HG02943 (cell line): ENCODE data around the gene MAPK9.

Experiments
- ATAC-seq: cut with Tn5 transposase; IDR thresholded peaks from one replicate; pipeline ENCODE4 v1.9.1; 2021; ENCODE audit warnings: mild to moderate bottlenecking, low read depth, moderate library complexity; ENCODE audit not compliant: unreplicated experiment

MAPK9 gene

DNA sequence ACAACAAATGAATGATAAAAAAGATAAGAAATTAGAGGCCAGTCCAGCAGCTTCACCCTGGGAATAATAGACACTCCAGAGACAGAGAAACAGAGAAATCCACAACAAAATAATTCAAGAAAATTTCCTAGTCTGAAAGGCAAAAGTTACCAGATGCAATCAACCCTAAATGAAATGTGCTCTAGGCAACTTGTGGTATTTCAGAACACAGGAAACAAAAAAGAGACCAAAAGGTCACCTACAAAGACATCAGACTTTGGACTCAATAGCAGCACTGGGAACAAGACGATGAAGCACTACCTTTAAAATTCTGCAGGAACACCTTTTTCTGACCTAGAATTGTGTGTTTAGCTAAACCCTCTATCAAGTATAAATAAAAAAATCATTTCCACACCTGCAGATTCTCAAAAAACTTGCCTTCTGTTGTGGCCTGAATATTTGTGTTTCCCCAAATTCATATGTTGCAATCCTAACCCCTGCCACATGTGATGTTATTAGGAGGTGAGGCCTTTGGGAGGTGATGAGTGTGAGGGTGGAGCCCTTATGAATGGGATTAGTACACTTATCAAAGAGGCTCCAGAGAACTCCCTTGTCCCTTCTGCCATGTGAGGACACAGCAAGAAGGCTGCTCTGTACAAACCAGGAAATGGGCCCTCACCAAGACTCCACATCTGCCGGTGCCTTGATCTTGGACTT lies 5.9 kb upstream of the MAPK9 start:
- no peak for ATAC-seq

DNA sequence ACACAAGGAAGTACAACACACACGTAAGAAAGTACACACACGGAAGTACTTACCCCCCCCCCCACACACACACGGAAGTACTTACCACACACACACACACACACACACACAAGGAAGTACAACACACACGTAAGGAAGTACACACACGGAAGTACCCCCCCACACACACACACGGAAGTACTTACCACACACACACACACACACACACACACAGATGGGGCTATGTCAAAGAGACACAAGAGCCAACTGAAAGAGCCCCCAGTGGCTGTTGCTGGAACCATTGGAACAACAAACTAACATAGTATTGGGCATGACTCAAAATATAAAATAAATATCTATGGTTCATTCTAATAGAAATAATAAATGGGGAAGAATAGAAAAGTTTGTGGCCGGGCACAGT lies 4.9 kb upstream of the MAPK9 start:
- no peak for ATAC-seq

DNA sequence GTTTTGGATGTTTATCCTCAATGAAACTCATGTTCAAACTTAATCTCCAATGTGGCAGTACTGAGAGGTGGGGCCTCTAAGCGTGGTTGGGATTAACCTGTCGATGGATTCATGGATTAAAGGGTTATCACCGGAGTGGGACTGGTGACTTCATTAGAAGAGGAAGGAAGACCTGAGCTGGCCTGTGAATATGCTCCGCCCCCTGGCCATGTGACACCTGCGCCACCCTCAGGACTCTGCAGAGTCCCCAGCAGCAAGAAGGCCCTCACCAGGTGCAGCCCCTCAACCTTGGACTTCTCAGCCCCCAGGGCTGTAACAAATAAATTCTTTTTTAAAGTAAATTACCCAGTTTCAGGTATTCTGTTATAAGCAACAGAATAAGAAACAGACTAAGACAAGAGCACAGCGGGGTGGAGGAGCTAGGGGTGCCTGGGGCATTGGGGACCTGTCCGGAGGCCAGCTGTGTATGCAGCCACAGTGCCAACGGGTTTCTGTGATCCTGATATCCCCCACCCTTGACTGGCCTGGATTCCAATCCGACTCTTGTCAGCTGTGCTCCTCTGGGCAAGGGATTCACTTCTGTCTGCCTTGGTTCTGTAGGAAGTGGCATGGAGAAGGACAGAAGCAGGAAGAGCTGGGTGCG lies 3.2 kb upstream of the MAPK9 start:
- ATAC-seq: no peak

- ATAC-seq: no peak
These were observed 2.5 kb upstream of the MAPK9 start for GRCh38 chr5:180294411-180294810.

- peak; percentile 35 for ATAC-seq
These were observed 496 bp downstream of the MAPK9 start for GRCh38 chr5:180291234-180291940.

GRCh38 chr5:180290568-180291233 lies 1.2 kb downstream of the MAPK9 start:
- ATAC-seq: no peak

GRCh38 chr5:180289966-180290365 lies 1.9 kb downstream of the MAPK9 start:
- ATAC-seq: no peak

DNA sequence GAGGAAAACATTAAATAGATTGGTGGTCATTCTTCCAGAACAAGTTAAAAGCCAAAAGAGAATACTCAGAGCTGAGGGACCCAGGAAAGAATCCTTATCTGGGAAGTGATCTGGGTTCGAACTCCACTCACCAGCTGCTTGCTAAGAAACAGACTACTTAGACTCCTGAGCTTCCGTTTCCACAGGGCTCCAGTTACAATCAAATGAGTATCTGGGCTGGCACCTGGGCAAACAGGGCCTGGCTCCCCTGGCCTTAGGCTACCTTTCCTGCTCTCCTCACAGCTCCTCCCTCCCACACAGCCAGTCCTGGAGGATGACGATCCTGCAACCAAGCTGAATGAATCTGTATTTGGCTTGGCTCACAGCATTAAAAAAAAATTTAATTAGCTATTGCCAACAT lies 2.5 kb downstream of the MAPK9 start:
- ATAC-seq: no peak

DNA sequence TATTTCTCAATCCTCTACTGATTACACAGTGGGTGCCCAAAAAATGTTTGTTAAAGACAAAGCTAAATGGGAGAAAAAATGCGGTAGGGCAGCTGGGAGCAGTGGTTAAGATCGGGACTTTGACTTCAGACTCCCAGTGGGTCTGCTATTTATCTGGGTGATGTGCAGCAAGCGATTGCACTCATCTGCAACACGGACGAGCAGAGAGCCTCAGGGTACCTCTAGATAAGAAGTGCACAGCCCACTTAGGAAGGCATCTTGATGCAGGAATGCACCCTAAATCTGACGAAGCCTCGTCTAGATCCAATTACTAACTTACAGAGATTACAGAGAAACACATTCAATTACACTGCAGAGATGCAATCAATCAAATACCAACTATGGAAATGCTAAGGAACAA lies 4.0 kb downstream of the MAPK9 start:
- ATAC-seq: no peak

- no peak for ATAC-seq
These were observed 4.5 kb downstream of the MAPK9 start for GRCh38 chr5:180287404-180287803.

- ATAC-seq: no peak
These were observed 7.7 kb downstream of the MAPK9 start for GRCh38 chr5:180284149-180284548.

- ATAC-seq: no peak
These were observed 8.8 kb downstream of the MAPK9 start for GRCh38 chr5:180283026-180283615.

DNA sequence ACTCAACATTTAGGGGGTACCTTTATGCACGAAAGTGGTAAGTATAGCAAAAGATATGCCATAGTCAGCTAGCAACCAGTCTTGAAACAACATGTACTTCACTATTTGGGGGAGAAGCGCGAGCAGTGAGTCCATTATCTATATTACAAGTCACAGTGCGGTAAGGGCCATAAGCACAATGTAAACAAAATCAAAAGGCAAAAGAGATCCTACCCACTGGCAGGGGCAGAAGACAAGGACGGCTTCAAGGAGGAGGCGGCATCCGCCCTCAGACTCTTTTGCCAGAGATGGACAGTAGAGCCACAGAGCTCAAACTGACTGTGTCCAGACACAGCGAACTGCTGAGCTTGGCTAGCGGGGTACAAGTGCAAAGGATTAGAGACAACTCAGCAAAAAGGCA lies 9.6 kb downstream of the MAPK9 start:
- no peak for ATAC-seq

DNA sequence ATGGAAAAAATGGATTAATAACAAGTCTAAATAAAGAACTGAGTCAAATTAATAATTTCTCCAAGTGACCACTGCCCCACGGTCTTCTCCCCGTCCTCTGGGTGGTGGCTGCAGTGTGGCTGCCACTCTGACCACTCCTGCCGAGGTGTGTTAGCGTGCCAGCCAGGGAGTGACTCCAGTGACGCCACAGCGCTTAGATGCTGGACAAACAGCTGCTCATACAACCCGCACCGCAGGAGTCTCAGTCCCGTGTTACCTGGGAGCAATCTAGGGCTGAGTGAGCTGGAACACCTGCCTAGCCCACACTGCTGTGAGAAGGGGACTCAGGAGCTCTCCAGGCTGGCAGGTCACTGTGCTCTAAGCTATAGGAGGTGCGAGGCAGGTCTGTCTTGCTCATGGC lies 10.2 kb downstream of the MAPK9 start:
- no peak for ATAC-seq

- ATAC-seq: no peak
These were observed 17.2 kb downstream of the MAPK9 start for GRCh38 chr5:180274695-180275094.

GRCh38 chr5:180271221-180271620 lies 20.7 kb downstream of the MAPK9 start:
- ATAC-seq: no peak

GRCh38 chr5:180259260-180259611 lies 32.6 kb downstream of the MAPK9 start:
- ATAC-seq: no peak

DNA sequence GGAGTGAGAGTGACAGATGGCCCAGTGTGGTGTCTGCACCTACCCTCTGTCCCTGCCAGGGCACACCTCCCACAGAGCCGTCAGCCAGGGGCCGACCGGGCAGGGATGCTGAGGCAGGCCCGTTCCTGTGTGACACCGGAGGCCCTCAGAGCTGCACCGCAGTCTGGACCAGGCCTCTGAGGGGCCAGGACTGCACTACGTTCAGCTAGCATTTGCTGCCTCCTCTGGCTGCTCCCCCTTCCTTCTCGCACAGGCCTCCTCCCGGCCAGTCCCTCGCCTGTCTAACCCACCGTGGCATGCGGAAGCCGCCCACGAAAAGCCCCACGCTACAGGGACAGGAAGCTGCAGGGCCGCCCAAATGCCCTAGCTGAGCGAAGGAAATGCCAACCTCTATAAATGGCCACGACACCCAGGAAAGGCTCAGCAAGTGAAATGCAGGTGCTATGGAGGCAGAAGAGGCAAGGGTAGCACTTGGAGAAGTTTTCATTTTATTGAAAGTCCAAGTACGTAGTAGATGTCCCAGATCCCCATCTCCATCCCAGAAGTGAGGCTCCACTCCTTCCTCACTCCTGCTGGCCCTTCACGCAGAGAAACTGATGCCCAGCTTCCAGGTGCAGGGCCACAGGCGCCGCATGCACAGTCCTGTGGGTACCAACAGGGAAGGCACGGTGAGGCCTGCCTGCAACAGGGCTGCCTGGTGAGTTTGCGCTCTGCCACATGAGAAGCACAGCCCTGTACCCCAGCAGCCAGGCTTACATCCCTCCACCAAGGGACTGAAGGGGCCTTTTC lies 38.7 kb downstream of the MAPK9 start:
- ATAC-seq: no peak

- no peak for ATAC-seq
These were observed 40.0 kb downstream of the MAPK9 start for GRCh38 chr5:180251887-180252286.

DNA sequence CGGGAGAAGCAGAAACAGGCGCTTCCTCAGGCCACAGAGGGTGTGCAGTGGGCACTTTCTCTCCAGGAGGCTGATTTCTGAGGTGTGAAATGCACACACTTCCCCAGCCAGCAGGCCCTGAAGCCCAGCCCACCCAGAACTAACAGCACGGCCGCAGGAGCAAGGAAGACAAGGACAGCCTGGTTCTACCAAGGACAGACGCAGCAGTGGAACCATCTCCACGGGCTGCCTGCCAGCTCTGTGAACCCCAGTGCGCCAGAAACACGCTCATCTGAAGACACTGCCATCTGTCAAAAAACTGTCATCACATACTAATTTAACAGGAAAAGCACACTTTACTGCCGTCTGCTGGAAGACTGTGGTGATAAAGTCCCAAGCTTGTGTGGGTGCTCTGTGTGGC lies 40.7 kb downstream of the MAPK9 start:
- ATAC-seq: no peak
